ENCODE data around the gene TRIM45. TPM values are rescaled to one million over a fixed set of nuclear protein-coding genes. Genes with fewer than 3 reads are reported as not detected.

The TRIM45 gene
- total RNA-seq, 1 experiment from 2014 or later = 11.7 TPM

DNA sequence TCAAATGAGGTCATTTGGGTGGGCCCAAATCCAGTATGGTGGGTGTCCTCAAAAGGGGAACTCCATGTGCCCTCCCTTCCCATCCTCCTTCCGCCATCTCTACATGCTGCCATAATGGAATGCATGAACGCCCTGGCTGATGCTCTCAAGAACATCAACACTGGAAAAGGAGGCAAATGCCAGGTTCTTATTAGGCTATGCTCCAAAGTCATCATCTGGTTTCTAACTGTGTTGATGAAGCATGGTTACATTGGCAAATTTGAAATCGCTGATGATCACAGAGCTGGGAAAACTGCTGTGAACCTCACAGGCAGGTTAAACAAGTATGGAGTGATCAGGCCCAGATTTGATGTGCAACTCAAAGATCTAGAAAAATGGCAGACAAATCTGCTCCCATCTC, 16.6 kb upstream of the TRIM45 start:
- H3K4me1 Mint-ChIP-seq = peaks cover 39 to 47% of the 10 kb centered on the region in 2 experiments
- H4K91ac ChIP-seq (ENCODE audit: insufficient read length, low read depth, low read length) = no peak overlapping the region
- no peak overlapping the region for H4K8ac ChIP-seq (replicated peaks; ENCODE audit: insufficient read length, low read depth, low read length)
- no peak overlapping the region for H2BK120ac ChIP-seq (ENCODE audit: low read depth, low read length, poor library complexity, severe bottlenecking)
- H4K5ac ChIP-seq (ENCODE audit: insufficient read length, low read depth, low read length) = no peak overlapping the region
- H3K23ac ChIP-seq (ENCODE audit: insufficient read length, low read depth, low read length) = no peak overlapping the region
- H3K4me3 Mint-ChIP-seq = no peak overlapping the region
- no peaks in the 10 kb centered on the region for H3K9me3 ChIP-seq (ENCODE audit: control insufficient read depth, low read depth, low read length)
- H3K27ac Mint-ChIP-seq = no peak overlapping the region
- no peaks in the 10 kb centered on the region for H3K9me3 Mint-ChIP-seq
- no peak overlapping the region for H2BK15ac ChIP-seq (ENCODE audit: low read depth, low read length)
- H3K79me1 ChIP-seq (ENCODE audit: insufficient read depth, low read depth, low read length, poor library complexity, severe bottlenecking) = no peaks in the 10 kb centered on the region
- no peak for DNase-seq
- no peak overlapping the region for H3K18ac ChIP-seq (ENCODE audit: insufficient read length, low read depth, low read length)
- H3K27me3 Mint-ChIP-seq (ENCODE audit: low read depth) = no peaks in the 10 kb centered on the region
- H2BK20ac ChIP-seq (ENCODE audit: low read depth, low read length, poor library complexity, severe bottlenecking) = no peak overlapping the region
- H3K4ac ChIP-seq (ENCODE audit: low read depth, low read length) = no peak overlapping the region
- WGBS (ENCODE audit: extremely low coverage, insufficient read length, low lambda C conversion rate) = no CpG with 5 or more reads among the region's 3 CpGs
- H3K23me2 ChIP-seq (ENCODE audit: insufficient read length, low read depth, low read length, poor library complexity, severe bottlenecking) = no peaks in the 10 kb centered on the region
- no peaks in the 10 kb centered on the region for H3K36me3 Mint-ChIP-seq (ENCODE audit: insufficient read depth in 1 of 3, low read depth in 3 of 3)
- no peaks in the 10 kb centered on the region for H3K79me2 ChIP-seq (ENCODE audit: insufficient read depth, low read length)
- no peaks in the 10 kb centered on the region for H3K27me3 ChIP-seq (ENCODE audit: insufficient read depth, low read length)
- no peak overlapping the region for H2AFZ ChIP-seq (ENCODE audit: low read length)
- no peak overlapping the region for H3K27ac ChIP-seq (ENCODE audit: insufficient read length, low read depth, low read length)
- TF ChIP-seq CTCF (conservative IDR thresholded peaks at IDR 0.05) = no peak
- no peak overlapping the region for H3K9ac ChIP-seq (ENCODE audit: extremely low read depth, insufficient read length, low read length)
- no peak overlapping the region for H2BK5ac ChIP-seq (ENCODE audit: insufficient read length, low read length)
- H2BK12ac ChIP-seq (ENCODE audit: insufficient read length, low read depth, low read length) = no peak overlapping the region
- no peak overlapping the region for H2AK5ac ChIP-seq (ENCODE audit: insufficient read length, low read length)
- no peak overlapping the region for H3K4me2 ChIP-seq (ENCODE audit: insufficient read depth, insufficient read length, low read length)
- H3K14ac ChIP-seq (ENCODE audit: insufficient read depth, low read length) = no peak overlapping the region
- H3K56ac ChIP-seq (ENCODE audit: insufficient read length, low read depth, low read length) = no peak overlapping the region
- H4K20me1 ChIP-seq (ENCODE audit: control insufficient read depth, insufficient read depth, insufficient read length) = no peaks in the 10 kb centered on the region
- no peak overlapping the region for H3T11ph ChIP-seq (ENCODE audit: low read length)
- no peaks in the 10 kb centered on the region; the same call in 1 of the 2 replicates for H3K4me1 ChIP-seq (ENCODE audit: insufficient read depth, low read length)

Data from H9 (cell line).